GM19193 (cell line): ENCODE measurements around the gene USP22.

Experiments
- POLR2A ChIP-seq: IDR thresholded peaks from 4 replicates; pipeline ENCODE4 v1.6.1; 2011; ENCODE audit not compliant: insufficient read depth, insufficient read length; ENCODE audit errors: extremely low read depth

USP22 gene

GRCh38 chr17:20999841-21000532 is 42.8 kb downstream of the USP22 start:
- no peak for TF ChIP-seq POLR2A

DNA sequence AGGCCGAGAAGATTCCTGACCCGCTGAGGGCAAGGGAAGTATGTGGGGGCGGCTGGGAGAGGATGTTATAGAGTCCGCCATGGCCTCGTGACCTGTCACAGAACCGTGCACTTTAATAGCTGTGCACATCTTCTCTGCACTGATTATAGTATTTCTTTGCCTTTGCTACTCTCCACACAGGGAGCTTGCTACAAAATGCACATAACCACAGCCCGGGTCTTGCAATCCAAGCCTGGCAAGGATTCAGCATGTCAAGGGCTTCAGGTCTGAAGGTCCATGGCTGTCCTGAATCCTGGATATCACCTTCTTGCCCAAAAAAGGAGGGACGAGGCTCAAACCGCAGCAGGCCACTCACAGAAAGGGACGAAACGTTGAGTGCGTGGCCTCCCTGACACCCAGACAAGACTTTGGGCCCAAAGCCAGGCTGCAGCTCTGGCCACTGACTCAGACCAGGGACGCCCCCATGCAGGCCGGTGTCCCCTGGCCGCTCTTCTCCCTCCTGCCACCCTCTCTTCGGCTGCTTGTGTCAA is 43.7 kb downstream of the USP22 start:
- no peak for TF ChIP-seq POLR2A

GRCh38 chr17:20998571-20999043 is 44.2 kb downstream of the USP22 start:
- no peak for TF ChIP-seq POLR2A

GRCh38 chr17:20997711-20998570 is 44.9 kb downstream of the USP22 start:
- TF ChIP-seq POLR2A: peak; percentile 12

DNA sequence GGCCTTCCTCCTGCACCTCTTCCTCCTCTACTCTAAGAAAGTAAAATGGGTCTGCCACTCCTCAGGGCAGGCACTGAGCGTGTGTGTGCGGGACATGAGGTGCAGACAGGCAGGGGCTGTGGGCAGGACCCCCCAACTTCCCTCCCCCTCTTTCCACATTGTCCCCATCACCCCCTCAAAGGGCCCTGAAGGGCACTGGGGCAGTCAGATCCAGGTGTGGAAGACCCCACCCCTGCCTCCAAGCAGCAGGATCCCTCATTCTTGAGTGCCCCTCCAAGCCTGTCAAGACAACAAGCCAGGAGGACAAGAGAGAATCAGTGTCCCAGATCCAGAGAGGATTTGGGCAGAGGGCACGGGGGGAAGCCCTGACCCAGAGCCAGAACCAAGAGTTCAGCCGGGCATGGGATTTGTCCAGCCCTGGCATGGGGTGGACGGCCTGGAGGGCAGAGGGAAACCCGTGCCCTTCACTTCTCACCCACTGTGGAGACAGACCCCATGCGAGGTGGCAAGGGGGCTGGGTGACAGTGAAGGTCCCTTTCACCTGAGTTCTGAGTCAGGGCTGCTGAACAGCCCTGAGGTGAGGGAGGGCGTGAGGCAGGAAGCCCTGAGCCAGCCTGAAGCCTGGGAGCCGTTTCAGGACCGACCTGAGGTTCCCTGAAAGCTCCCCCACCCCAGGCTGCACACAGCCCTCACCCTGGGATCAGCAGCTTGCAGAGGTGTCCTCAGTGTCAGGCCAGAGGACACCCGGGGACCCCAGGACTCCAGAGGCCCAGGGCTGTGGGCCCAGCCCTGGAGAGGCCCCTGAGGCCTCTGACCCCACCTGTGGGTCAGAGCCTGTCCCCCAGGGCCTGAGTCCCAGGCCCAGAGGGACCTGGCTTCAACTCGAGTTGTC is 45.8 kb downstream of the USP22 start:
- TF ChIP-seq POLR2A: no peak

- TF ChIP-seq POLR2A: no peak
Observed at GRCh38 chr17:20995873-20996723, 46.7 kb downstream of the USP22 start.

DNA sequence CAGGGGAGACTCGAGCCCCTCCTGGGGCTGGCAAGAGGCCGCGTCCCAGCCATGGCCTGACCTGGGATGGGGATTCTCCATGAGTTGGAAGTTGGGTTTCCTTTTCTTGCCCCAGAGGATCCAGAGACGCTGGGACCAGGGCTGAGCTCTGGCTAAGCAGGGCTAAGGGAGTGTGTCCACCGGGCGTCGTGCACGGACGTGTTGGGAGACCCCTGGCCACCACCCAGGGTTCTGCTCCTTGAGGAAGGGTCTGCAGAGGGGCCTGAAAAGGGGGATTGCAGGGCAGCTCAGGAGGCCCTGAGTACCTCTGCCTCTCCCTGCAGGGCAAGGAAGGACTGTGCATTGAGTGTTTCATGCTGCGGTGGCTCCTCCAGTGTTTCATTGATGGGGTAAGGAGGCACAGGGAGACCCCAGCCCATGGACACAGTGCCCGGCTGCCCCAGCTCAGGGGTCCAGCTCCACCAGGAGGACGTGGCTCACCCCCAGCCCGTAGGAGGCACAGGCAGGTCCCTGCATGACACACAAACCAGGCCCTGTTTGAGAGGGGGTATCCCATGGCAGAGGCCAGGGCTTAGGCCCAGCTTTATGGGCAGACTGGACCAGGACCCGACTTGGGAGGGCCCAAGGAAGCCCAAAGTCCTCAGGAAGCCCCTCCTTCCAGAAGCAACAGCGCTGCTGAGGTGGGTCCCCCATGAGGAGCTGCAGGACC is 47.5 kb downstream of the USP22 start:
- TF ChIP-seq POLR2A: no peak

DNA sequence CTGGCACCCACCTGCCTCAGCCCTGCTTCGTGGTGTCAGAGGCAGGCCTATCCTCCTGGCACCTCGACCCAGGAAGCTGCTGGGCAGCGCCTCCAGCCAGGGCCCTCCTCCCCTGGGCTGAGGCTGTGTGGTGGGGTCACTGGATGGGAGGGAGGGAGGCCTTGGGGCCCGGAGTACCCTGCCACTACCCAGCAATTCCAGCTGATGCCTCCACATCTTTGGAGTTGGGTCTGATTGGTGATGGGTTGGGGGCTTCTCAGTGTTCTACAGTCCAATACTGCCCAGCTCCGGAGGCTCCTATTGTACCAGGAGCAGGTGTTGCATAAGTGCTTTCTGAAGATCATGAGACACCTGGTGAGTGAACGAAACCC is 48.0 kb downstream of the USP22 start:
- TF ChIP-seq POLR2A: no peak

DNA sequence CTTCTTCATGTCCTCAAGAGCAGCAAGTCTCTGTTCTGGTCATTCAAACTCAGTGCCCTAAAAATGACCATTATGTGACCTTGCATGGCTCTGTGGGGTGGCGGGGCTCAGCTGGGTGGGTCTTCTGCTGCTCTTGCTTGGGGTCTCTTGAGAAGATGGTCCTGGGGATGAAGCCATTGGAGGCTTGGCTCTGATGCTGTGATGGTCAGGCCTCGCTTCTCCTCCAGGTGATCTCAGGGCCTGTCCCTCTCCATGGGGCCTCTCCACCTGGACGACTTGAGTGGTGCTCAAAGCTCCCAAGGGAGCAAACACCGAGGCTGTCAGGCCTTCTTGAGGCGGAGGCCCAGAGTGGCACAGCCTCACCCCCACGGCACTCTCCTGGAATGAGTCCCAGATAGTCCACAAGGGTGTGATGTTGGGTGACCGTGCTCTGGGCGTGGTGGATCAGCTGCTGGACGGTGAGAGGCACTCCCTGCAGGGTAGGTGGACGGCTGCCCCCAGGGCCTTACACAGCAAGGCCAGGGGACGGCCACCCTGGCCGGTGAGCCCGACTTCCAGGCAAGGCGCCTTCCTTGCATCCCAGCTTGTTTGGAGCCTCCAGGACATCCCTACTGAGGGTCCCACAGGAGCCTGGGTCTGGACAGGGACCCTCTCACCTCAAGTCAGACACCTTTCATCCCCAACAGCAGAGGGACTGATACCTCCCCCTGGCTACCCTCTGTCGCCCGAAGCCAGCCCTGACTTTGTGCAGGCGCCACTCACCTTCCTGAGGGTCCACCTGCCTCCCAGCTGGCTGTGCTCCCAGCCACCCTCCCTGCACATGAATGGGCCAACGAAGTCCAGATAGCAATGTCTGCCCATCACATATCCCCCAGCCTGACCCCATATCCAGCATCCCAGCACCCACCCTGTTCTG is 48.7 kb downstream of the USP22 start:
- TF ChIP-seq POLR2A: no peak

DNA sequence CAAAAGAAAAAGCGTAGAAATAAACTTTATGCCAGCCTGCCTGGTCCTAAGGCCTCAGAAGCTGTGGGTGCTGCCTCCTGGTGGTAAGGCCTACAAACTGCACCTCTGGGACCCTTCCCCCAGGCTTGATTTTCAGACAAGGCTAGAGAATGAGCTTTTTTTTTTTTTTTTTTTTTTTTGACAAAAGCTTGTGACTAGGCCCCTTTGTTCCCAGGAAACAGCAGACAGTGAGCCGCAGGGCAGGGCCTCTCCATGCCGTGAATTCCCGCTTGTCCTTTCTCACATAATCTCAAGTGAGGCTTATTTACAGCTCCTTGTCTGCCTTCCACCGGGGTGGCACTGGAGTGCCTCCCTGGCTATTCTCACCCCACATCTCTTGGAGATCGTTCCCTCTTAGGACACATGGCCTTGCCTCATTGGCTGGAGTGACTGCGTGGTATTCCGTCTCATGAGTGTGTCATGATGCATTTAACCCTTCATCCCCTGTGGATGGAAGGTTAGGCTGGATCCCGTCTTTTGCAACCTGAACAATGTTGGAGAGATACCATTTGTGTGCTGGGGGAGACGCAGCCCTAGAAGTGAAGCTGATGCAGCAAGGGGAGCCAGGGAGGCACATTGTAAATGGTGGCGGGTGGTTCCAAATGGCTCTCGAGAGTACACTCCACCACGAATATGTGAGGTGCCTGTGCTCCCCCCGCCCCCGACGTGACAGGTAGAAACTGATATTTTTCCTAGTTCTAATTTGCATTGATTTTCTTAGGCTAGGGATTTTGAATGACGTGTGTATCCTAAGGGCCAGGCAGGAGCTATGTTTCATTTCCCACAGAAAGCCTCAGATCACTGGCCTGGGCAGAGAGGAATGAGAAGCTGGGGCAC is 49.6 kb downstream of the USP22 start:
- no peak for TF ChIP-seq POLR2A

DNA sequence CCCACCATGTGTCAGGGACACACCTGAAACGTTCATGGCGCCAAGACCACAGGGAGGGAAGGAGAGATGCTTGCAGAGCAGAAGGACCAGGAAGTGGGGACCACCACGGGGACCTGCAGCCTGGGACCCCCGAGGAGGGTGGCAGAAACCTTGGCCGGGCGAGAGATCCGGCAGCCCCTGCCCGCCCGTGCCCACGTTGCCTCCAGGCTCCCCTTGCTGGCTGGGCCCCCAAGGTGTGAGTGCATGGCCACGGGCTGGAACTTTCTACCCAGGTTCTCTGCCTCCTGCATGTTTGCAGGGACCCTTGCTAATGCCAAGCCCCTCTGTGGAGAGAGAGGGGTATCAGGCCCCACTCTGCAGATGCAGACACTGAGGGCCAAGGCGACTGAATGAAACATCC is 50.4 kb downstream of the USP22 start:
- TF ChIP-seq POLR2A: no peak

DNA sequence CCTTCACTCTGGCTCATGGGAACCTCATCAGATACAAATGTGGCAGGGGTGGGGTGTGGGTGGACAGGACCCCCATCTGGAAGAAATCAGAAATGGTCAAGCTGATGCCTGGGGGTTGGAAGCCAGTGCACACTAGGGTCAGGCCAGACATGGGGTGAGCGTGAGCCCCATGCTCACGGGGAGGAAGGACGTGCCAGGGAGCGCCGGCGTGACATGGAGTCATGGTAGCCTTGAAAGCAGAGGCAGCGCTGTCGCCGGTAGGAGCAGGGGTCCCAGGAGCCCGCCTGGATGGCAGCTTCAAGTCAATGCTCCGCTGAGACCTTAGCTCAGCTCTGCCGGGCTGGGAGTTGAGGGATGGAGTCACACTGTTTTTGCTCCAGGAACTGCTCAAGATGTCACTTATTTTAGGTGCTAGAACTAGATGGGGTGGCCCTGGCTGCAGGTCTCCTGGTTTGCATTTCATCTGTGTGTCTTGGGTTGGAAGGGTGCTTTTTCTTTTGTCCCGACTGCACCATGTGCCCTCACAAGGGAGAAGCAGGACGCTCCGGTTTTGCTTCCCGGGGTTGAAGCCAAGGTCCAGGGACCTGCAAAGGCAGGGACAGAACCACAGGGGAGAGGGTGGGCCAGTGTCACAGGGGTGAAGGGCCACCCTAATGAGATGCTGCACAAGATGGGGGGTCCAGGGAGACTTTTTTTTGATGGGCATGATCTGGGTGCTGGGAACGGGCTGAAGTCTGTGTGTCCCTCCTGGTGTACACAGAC is 51.4 kb downstream of the USP22 start:
- TF ChIP-seq POLR2A: no peak
